B cell (primary cell): ENCODE data around the gene CCR5. TPM values are rescaled to one million over a fixed set of nuclear protein-coding genes. Genes with fewer than 3 reads are reported as not detected.

Source experiments
- ATAC-seq: fragments of 200-7000 bp; cut with Tn5 transposase; one replicate; pipeline ENCODE4 v1.10.0; 2021; ENCODE audit warnings: low read depth, mild to moderate bottlenecking, moderate number of reproducible peaks, moderate library complexity
- CTCF ChIA-PET: fragments of 350-600 bp; sonication (Branson Sonifier 250); formaldehyde crosslinking; loops from one replicate; lab custom pipeline; 2021; ENCODE audit warnings: antibody characterized with exemption, inconsistent platforms; lab: Charles Lee
- POLR2A ChIA-PET: fragments of 350-600 bp; sonication (Branson Sonifier 250); formaldehyde crosslinking; loops from one replicate; lab custom pipeline; 2021; ENCODE audit warnings: antibody characterized with exemption; lab: Charles Lee
- DNase-seq: peaks from one replicate; pipeline ENCODE4 v3.0.0; 2013
- H2AFZ ChIP-seq: 2 replicates; pipeline ENCODE4 v1.6.1; 2012; ENCODE audit warnings: mild to moderate bottlenecking, low read depth, low read length; ENCODE audit not compliant: insufficient read depth, poor library complexity, severe bottlenecking
- H3K27ac ChIP-seq, 2 donors: 1 replicate in 1 of 2; 2 replicates in 1 of 2; pipeline ENCODE4 v1.5.1; 2012 to 2013; ENCODE audit warnings: low read length in 2 of 2, mild to moderate bottlenecking in 2 of 2, moderate library complexity in 1 of 2
- H3K27me3 ChIP-seq, 4 experiments: fragments of 200-600 bp in 1 of 4; sonication (generic) in 1 of 4; replicated peaks in 1 of 4; 1 replicate in 2 of 4; 2 replicates in 2 of 4; pipeline versions ENCODE4 v1.6.1 to v1.7.0; 2013 to 2016; ENCODE audit warnings: low read length in 3 of 4, mild to moderate bottlenecking in 2 of 4, mixed read lengths in 1 of 4, moderate library complexity in 1 of 4; ENCODE audit not compliant: insufficient read depth in 4 of 4, control insufficient read depth in 3 of 4; ENCODE audit errors: control extremely low read depth in 1 of 4
- H3K36me3 ChIP-seq, 2 experiments: replicated peaks in 1 of 2; 1 replicate in 1 of 2; 2 replicates in 1 of 2; pipeline versions ENCODE4 v1.6.1 to v1.7.1; 2013; ENCODE audit warnings: low read length in 1 of 2; ENCODE audit not compliant: insufficient read depth in 2 of 2, control insufficient read depth in 1 of 2; ENCODE audit errors: control extremely low read depth in 1 of 2, extremely low read depth in 1 of 2
- H3K4me1 ChIP-seq, 2 donors: fragments of 200-600 bp in 1 of 2; sonication (generic) in 1 of 2; 1 replicate in 1 of 2; 2 replicates in 1 of 2; pipeline versions ENCODE4 v1.5.1 to v1.6.1; 2013 to 2017; ENCODE audit warnings: low read length in 2 of 2; ENCODE audit not compliant: control insufficient read depth in 2 of 2, insufficient read depth in 2 of 2
- H3K4me2 ChIP-seq: replicated peaks from 2 replicates; pipeline ENCODE3; 2012; ENCODE audit warnings: mild to moderate bottlenecking, low read depth, low read length; ENCODE audit not compliant: poor library complexity, severe bottlenecking
- H3K4me3 ChIP-seq, 5 experiments: fragments of 200-600 bp in 1 of 5; sonication (generic) in 1 of 5; 1 replicate in 3 of 5; 2 replicates in 2 of 5; pipeline versions ENCODE4 v1.5.1 to v1.7.0; 2011 to 2016; ENCODE audit warnings: low read length in 4 of 5, mild to moderate bottlenecking in 4 of 5, low read depth in 2 of 5, control low read depth in 1 of 5, moderate library complexity in 1 of 5; ENCODE audit not compliant: insufficient read depth in 1 of 5; ENCODE audit errors: control extremely low read depth in 1 of 5, extremely low read depth in 1 of 5
- H3K79me2 ChIP-seq: fragments of 200-600 bp; sonication (generic); one replicate; pipeline ENCODE4 v1.6.0; 2016; ENCODE audit warnings: low read length; ENCODE audit not compliant: control insufficient read depth, insufficient read depth
- H3K9ac ChIP-seq: fragments of 200-600 bp; sonication (generic); 2 replicates; pipeline ENCODE4 v1.6.1; 2017; ENCODE audit warnings: mild to moderate bottlenecking, low read length, moderate library complexity
- H3K9me3 ChIP-seq, 3 donors: one replicate each; pipeline versions ENCODE4 v1.6.1 to v1.7.1; 2013; ENCODE audit warnings: low read length in 2 of 3; ENCODE audit not compliant: control insufficient read depth in 2 of 3, insufficient read depth in 1 of 3; ENCODE audit errors: control extremely low read depth in 1 of 3
- H4K20me1 ChIP-seq: 2 replicates; pipeline ENCODE4 v1.6.0; 2012; ENCODE audit warnings: mild to moderate bottlenecking, low read length; ENCODE audit not compliant: insufficient read depth, control insufficient read depth, poor library complexity, severe bottlenecking
- H3K27ac Mint-ChIP-seq: one replicate; pipeline ENCODE4 v1.8.0; 2021; ENCODE audit warnings: mixed read lengths
- H3K27me3 Mint-ChIP-seq: one replicate; pipeline ENCODE4 v1.8.0; 2021; ENCODE audit warnings: mixed read lengths
- H3K4me1 Mint-ChIP-seq: one replicate; pipeline ENCODE4 v1.8.0; 2021; ENCODE audit warnings: mixed read lengths
- H3K4me3 Mint-ChIP-seq: one replicate; pipeline ENCODE4 v1.8.0; 2021; ENCODE audit warnings: mixed read lengths
- H3K9me3 Mint-ChIP-seq: one replicate; pipeline ENCODE4 v1.8.0; 2022; ENCODE audit warnings: mixed read lengths; ENCODE audit not compliant: insufficient read depth
- EZH2 ChIP-seq: IDR thresholded peaks from 2 replicates; pipeline ENCODE4 v1.6.1; 2012; ENCODE audit warnings: borderline replicate concordance, low read depth, mild to moderate bottlenecking, moderate library complexity, low read length; ENCODE audit not compliant: insufficient read depth, poor library complexity, severe bottlenecking
- WGBS: methylation state at CpG from one replicate; pipeline ENCODE4 v1.1.5; 2013; ENCODE audit warnings: missing lambda C conversion rate; ENCODE audit not compliant: insufficient coverage; 5-methylcytosine and 5-hydroxymethylcytosine counted together
- intact Hi-C: fragments of 100-400 bp; cut with micrococcal nuclease; formaldehyde crosslinking; loops from one replicate; pipeline ENCODE4 v1.10.0; 2022
- polyA plus RNA-seq: library from polyadenylated mRNA; depleted of rRNA; stranded (reverse); fragments of >200 nt; gene quantifications from 2 replicates; pipeline ENCODE4 v1.2.3, GENCODE V29; 2012
- total RNA-seq, 2 donors: library from RNA; stranded (reverse); fragments of 120-200 nt in 1 of 2; gene quantifications; 1 replicate in 1 of 2; 2 replicates in 1 of 2; pipeline versions ENCODE4 v1.2.3 to v1.2.4, GENCODE V29; 2013 to 2022
- TF ChIP-seq, protein P1 (sequence below): fragments of 200-600 bp; IDR thresholded peaks from one replicate; pipeline ENCODE4 v1.8.0; 2022; ENCODE audit warnings: antibody characterized with exemption, mild to moderate bottlenecking

The CCR5 gene
- total and polyA plus RNA-seq, 2 donors (not counting 1 experiment from before 2014, with no cell fraction given): 0.15 to 0.21 TPM

DNA sequence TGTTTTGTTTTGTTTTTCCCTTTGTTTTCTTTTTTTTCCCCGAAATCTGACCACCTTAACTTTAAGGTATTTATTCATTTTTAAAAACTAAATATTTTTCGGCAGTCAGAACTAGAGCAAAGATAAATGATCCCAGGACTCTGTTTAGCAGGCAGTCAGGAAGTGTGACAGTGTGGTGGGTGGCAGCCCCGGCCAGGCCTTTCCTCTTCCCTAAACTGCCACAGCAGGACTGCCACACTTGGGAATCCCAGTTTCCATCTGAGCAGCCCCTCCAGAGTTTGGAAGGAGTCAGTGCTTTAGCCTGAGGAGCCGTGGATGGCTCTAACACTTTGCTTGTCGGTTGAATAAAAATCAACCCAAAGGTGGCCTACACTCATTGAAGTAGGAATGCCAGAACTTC, 43.2 kb downstream of the CCR5 start:
- H3K27me3 Mint-ChIP-seq: no peaks in the 10 kb centered on the region
- Histone ChIP-seq H3K9ac (no peak overlapping the region), H3K27ac (no peak overlapping the region), H4K20me1 (no peaks in the 10 kb centered on the region), H3K4me2 (no peak overlapping the region), H3K27me3 (peaks cover 0 to 3% (median 0%) of the 10 kb centered on the region in 4 experiments), H3K36me3 (no peaks in the 10 kb centered on the region), H3K79me2 (no peaks in the 10 kb centered on the region), H3K9me3 (no peaks in the 10 kb centered on the region), H3K4me3 (no peak overlapping the region), H2AFZ (no peak overlapping the region), H3K4me1 (no peaks in the 10 kb centered on the region)
- TF ChIP-seq, protein P1, sequence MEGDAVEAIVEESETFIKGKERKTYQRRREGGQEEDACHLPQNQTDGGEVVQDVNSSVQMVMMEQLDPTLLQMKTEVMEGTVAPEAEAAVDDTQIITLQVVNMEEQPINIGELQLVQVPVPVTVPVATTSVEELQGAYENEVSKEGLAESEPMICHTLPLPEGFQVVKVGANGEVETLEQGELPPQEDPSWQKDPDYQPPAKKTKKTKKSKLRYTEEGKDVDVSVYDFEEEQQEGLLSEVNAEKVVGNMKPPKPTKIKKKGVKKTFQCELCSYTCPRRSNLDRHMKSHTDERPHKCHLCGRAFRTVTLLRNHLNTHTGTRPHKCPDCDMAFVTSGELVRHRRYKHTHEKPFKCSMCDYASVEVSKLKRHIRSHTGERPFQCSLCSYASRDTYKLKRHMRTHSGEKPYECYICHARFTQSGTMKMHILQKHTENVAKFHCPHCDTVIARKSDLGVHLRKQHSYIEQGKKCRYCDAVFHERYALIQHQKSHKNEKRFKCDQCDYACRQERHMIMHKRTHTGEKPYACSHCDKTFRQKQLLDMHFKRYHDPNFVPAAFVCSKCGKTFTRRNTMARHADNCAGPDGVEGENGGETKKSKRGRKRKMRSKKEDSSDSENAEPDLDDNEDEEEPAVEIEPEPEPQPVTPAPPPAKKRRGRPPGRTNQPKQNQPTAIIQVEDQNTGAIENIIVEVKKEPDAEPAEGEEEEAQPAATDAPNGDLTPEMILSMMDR: no peak
- TF ChIP-seq EZH2: no peak
- ChIA-PET POLR2A (no interaction called here), CTCF (interaction anchor here (0.9 to 1.0 kb wide), 2 partner anchors 25 to 30 kb away, joined by 3 to 4 read pairs; no protein-coding TSS in a partner anchor)
- no peak for ATAC-seq
- H3K4me3 Mint-ChIP-seq: no peak overlapping the region
- WGBS: 0% methylated on average over 1 of the region's 5 CpGs
- H3K27ac Mint-ChIP-seq: no peak overlapping the region
- peaks cover 10% of the 10 kb centered on the region for H3K4me1 Mint-ChIP-seq
- DNase-seq: no peak
- intact Hi-C loops: no loop called here
- no peaks in the 10 kb centered on the region for H3K9me3 Mint-ChIP-seq

DNA sequence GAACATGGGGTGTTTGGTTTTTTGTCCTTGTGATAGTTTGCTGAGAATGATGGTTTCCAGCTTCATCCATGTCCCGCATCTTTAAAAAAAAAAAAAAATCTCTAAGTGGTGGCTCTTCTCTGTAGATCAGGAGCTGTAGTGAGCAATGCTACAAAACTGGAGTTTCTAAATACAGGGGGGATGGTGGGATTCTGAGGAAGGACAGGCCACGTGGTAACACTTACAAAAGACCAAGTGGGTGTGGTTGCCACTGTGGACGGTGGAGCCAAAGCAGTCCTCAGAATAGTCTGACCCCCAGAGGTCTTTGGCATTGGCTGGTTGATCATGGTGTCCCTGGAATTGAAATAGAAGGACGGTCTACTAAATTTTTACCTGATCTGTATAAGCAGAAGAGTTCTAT, 44.0 kb downstream of the CCR5 start:
- Mint-ChIP-seq H3K4me1 (peaks cover 7% of the 10 kb centered on the region), H3K27ac (no peak overlapping the region), H3K4me3 (no peak overlapping the region), H3K27me3 (no peaks in the 10 kb centered on the region), H3K9me3 (no peaks in the 10 kb centered on the region)
- no peak for TF ChIP-seq EZH2
- TF ChIP-seq, protein P1: no peak
- no peaks in the 10 kb centered on the region for H3K79me2 ChIP-seq
- intact Hi-C loops: no loop called here
- no peak overlapping the region for H3K27ac ChIP-seq
- H3K4me1 ChIP-seq: no peaks in the 10 kb centered on the region
- no peak overlapping the region for H3K9ac ChIP-seq
- ATAC-seq: no peak
- no peaks in the 10 kb centered on the region for H4K20me1 ChIP-seq
- peaks cover 0 to 3% (median 0%) of the 10 kb centered on the region in 4 experiments for H3K27me3 ChIP-seq
- ChIA-PET CTCF (no interaction called here), POLR2A (no interaction called here)
- H3K36me3 ChIP-seq: no peaks in the 10 kb centered on the region
- H3K4me2 ChIP-seq: no peak overlapping the region
- no peak overlapping the region for H3K4me3 ChIP-seq
- H3K9me3 ChIP-seq: no peaks in the 10 kb centered on the region
- no peak for DNase-seq
- WGBS: 92% methylated on average over 2 of the region's 4 CpGs
- H2AFZ ChIP-seq: no peak overlapping the region
